Parathyroid adenoma (tissue), 2 donors: Measurements from ENCODE around the gene PRND.

Experiments used
- H2AFZ ChIP-seq: fragments of 300-600 bp; sonication (generic); one replicate; pipeline ENCODE4 v1.7.0; 2017; ENCODE audit warnings: antibody characterized with exemption, mild to moderate bottlenecking
- H3K27ac ChIP-seq: fragments of 300-600 bp; sonication (generic); one replicate; pipeline ENCODE4 v1.7.0; 2017
- H3K27me3 ChIP-seq: fragments of 300-600 bp; sonication (generic); one replicate; pipeline ENCODE4 v1.7.0; 2017; ENCODE audit warnings: low read length; ENCODE audit not compliant: control insufficient read depth, insufficient read depth
- H3K36me3 ChIP-seq: fragments of 300-600 bp; sonication (generic); one replicate; pipeline ENCODE4 v1.7.0; 2017; ENCODE audit warnings: low read length; ENCODE audit not compliant: control insufficient read depth, insufficient read depth
- H3K4me1 ChIP-seq: fragments of 300-600 bp; sonication (generic); one replicate; pipeline ENCODE4 v1.7.0; 2017; ENCODE audit warnings: control low read depth
- H3K4me2 ChIP-seq: fragments of 300-600 bp; sonication (generic); one replicate; pipeline ENCODE4 v1.7.0; 2017; ENCODE audit warnings: low read length
- H3K4me3 ChIP-seq: fragments of 300-600 bp; sonication (generic); one replicate; pipeline ENCODE4 v1.7.0; 2017; ENCODE audit warnings: low read depth, low read length
- H3K79me2 ChIP-seq: fragments of 300-600 bp; sonication (generic); one replicate; pipeline ENCODE4 v1.7.0; 2017; ENCODE audit warnings: control low read depth
- H3K9ac ChIP-seq: fragments of 300-600 bp; sonication (generic); one replicate; pipeline ENCODE4 v1.7.0; 2017; ENCODE audit warnings: mild to moderate bottlenecking
- H3K9me3 ChIP-seq: fragments of 300-600 bp; sonication (generic); one replicate; pipeline ENCODE4 v1.7.0; 2017; ENCODE audit warnings: low read length; ENCODE audit not compliant: control insufficient read depth
- TF ChIP-seq, protein P1 (sequence below): fragments of 300-600 bp; sonication (generic); IDR thresholded peaks from one replicate; pipeline ENCODE4 v1.7.0; 2017; ENCODE audit warnings: antibody characterized with exemption, mild to moderate bottlenecking
- donor health status: primary hyperparathyroidism.

The PRND gene

DNA sequence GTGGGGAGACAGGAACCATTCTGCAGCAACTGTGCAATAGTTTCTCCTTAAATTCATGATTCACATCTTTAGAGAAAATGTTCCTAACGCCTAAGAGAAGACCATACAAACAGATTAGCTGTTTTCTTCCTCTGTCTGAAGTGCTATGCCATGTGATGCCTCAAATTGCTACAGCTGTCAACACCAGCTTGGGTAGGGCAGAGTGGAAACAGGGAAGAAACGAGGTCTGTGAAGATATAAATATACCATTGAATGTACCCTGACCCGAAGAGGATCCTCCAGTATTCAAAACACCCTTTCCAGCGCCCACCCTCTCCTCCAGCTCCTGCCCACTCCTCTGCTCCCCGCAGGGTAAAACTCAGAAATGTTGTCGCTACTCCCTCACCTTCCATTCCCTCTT is 40.3 kb upstream of the PRND start:
- no peak overlapping the region for H3K27ac ChIP-seq
- TF ChIP-seq, protein P1, sequence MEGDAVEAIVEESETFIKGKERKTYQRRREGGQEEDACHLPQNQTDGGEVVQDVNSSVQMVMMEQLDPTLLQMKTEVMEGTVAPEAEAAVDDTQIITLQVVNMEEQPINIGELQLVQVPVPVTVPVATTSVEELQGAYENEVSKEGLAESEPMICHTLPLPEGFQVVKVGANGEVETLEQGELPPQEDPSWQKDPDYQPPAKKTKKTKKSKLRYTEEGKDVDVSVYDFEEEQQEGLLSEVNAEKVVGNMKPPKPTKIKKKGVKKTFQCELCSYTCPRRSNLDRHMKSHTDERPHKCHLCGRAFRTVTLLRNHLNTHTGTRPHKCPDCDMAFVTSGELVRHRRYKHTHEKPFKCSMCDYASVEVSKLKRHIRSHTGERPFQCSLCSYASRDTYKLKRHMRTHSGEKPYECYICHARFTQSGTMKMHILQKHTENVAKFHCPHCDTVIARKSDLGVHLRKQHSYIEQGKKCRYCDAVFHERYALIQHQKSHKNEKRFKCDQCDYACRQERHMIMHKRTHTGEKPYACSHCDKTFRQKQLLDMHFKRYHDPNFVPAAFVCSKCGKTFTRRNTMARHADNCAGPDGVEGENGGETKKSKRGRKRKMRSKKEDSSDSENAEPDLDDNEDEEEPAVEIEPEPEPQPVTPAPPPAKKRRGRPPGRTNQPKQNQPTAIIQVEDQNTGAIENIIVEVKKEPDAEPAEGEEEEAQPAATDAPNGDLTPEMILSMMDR = no peak
- H3K9ac ChIP-seq = no peak overlapping the region

DNA sequence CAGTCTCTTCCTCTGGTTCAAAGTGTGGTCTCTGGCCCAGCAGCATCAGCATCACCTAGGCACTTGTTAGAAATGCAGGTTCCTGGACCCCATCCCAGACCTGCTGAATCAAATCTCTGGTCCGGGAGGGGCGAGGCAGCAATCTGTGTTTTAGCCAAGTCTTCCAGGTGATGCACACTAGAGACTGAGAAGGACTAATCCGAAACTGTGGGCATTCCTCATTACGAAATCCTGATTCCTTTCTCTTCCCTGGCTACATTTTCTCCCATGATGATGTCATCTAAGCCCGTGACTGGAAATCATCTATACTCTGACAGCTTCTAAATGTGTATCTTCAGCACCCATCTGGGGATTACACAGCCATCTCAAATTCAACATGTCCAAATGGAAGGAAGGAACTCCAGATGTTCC is 39.7 kb upstream of the PRND start:
- no peaks in the 10 kb centered on the region for H3K9me3 ChIP-seq
- no peak overlapping the region for H3K4me3 ChIP-seq
- no peaks in the 10 kb centered on the region for H3K27me3 ChIP-seq
- H3K79me2 ChIP-seq = no peaks in the 10 kb centered on the region
- H3K4me2 ChIP-seq = no peak overlapping the region
- H3K4me1 ChIP-seq = no peaks in the 10 kb centered on the region
- TF ChIP-seq, protein P1 = no peak
- H3K9ac ChIP-seq = no peak overlapping the region
- H3K27ac ChIP-seq = no peak overlapping the region
- no peaks in the 10 kb centered on the region for H3K36me3 ChIP-seq
- H2AFZ ChIP-seq = no peak overlapping the region

More for the DNA sequence above, 40.3 kb upstream of the PRND start:
- H3K9me3 ChIP-seq = no peaks in the 10 kb centered on the region
- H3K4me1 ChIP-seq = no peaks in the 10 kb centered on the region
- no peak overlapping the region for H2AFZ ChIP-seq
- H3K27me3 ChIP-seq = no peaks in the 10 kb centered on the region
- no peak overlapping the region for H3K4me2 ChIP-seq
- H3K79me2 ChIP-seq = no peaks in the 10 kb centered on the region
- H3K4me3 ChIP-seq = no peak overlapping the region
- no peaks in the 10 kb centered on the region for H3K36me3 ChIP-seq

DNA sequence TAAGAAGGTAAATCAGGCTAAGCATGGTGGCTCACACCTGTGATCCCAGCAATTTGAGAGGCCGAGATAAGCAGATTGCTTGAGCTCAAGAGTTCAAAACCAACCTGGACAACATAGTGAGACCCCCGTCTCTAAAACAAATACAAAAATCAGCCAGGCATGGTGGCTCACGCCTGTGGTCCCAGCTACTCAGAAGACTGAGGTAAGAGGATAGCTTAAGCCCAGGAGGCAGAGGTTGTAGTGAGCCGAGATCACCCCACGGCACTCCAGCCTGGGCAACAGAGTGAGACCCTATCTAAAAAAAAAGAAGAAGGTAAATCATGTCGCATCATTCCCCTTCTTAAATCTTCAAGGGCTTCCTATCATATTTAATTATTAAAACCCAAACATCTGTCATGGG is 39.0 kb upstream of the PRND start:
- Histone ChIP-seq H3K27me3 (no peaks in the 10 kb centered on the region), H3K27ac (no peak overlapping the region), H3K36me3 (no peaks in the 10 kb centered on the region), H3K9me3 (no peaks in the 10 kb centered on the region), H3K9ac (no peak overlapping the region), H2AFZ (no peak overlapping the region), H3K4me1 (no peaks in the 10 kb centered on the region), H3K4me2 (no peak overlapping the region), H3K79me2 (no peaks in the 10 kb centered on the region), H3K4me3 (no peak overlapping the region)
- TF ChIP-seq, protein P1 = no peak

- Histone ChIP-seq H3K4me1 (no peaks in the 10 kb centered on the region), H3K9ac (no peak overlapping the region), H3K27ac (no peak overlapping the region), H3K36me3 (no peaks in the 10 kb centered on the region), H3K79me2 (no peaks in the 10 kb centered on the region), H3K4me2 (no peak overlapping the region), H2AFZ (no peak overlapping the region), H3K9me3 (no peaks in the 10 kb centered on the region), H3K4me3 (no peak overlapping the region), H3K27me3 (no peaks in the 10 kb centered on the region)
- TF ChIP-seq, protein P1 = no peak
Measured at GRCh38 chr20:4683261-4683660, 38.4 kb upstream of the PRND start.

DNA sequence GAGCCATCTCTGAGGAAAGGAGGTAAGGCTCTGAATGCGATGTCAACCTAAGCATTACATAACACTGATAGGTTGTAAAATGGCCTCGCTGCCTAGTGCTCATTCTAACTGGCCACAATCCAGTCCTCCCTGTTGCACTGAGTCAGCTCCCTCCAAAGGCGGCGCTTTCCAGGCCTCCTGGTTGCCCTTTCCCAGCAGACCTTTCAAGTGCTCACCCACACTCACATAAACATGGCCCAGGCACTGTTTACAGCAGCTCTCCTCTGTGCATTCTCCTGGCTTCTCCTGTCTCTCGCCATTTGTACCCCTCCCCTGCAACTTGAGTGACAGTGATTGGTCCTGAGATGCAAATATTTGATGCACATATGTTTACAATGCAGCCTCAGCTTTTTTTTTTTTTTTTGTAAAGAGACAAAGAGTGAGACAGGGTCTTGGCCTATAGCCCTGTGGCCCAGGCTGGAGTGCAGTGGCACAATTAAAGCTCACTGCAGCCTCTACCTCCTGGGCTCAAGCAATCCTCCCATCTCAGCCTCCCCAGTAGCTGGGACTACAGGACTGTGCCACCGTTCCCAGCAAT is 36.8 kb upstream of the PRND start:
- TF ChIP-seq, protein P1 = no peak
- Histone ChIP-seq H3K79me2 (no peaks in the 10 kb centered on the region), H3K36me3 (no peaks in the 10 kb centered on the region), H3K4me3 (no peak overlapping the region), H3K4me2 (no peak overlapping the region), H3K9ac (no peak overlapping the region), H3K4me1 (no peaks in the 10 kb centered on the region), H3K9me3 (no peaks in the 10 kb centered on the region), H3K27ac (no peak overlapping the region), H3K27me3 (no peaks in the 10 kb centered on the region), H2AFZ (no peak overlapping the region)
